K562 (cell line): Measurements from ENCODE around the gene SFT2D2. TPM values are rescaled to one million over a fixed set of nuclear protein-coding genes. Genes with fewer than 3 reads are reported as not detected.
A peak's percentile ranks its signal among the peaks of the same experiment; 100 is the strongest.

Source experiments
- ATAC-seq: fragments of 200-7000 bp; cut with Tn5 transposase; 3 replicates; pipeline ENCODE4 v1.9.1; 2020; ENCODE audit warnings: moderate library complexity
- BruUV-seq: library from RNA; stranded (reverse); fragments of 400-500 nt; replicated peaks from 2 replicates; lab custom pipeline; 2021; lab: Mats Ljungman, UMichigan
- CTCF ChIA-PET: fragments of 300-600 bp; formaldehyde crosslinking; extraction: SDS; loops from one replicate; lab custom pipeline; 2021; ENCODE audit warnings: low intra/inter-chr PET ratio; lab: Yijun Ruan, JAX
- POLR2A ChIA-PET: fragments of 300-600, 350-650 bp; sonication (Branson Sonifier 250); formaldehyde crosslinking; extraction: SDS; loops from one replicate; lab custom pipeline; 2021; ENCODE audit warnings: antibody characterized with exemption, inconsistent platforms; lab: Yijun Ruan, JAX
- DNase-seq, 4 experiments: peaks; one replicate each; pipeline versions ENCODE4 v3.0.0 to v3.0.0-alpha.2; 2011 to 2018; ENCODE audit warnings: low spot score in 3 of 4, mixed read lengths in 3 of 4; ENCODE audit errors: extremely low read depth in 1 of 4
- FAIRE-seq: peaks from 2 replicates; lab custom pipeline; 2011; peaks lifted over from hg19 to GRCh38; lab: Jason Lieb, UNC
- H2AFZ ChIP-seq: 2 replicates; pipeline ENCODE4 v1.6.0; 2011; ENCODE audit warnings: low read depth, low read length, control low read depth, inconsistent platforms
- H3K27ac ChIP-seq: fragments of 200-600 bp; 3 replicates; pipeline ENCODE4 v1.8.0; 2011; ENCODE audit warnings: low read depth, mild to moderate bottlenecking, control low read depth, inconsistent platforms, low read length, moderate library complexity, mixed read lengths; ENCODE audit errors: extremely low read depth
- H3K27me3 ChIP-seq, 2 experiments: fragments of 300-600 bp in 1 of 2; 2 replicates in 1 of 2; 3 replicates in 1 of 2; pipeline versions ENCODE4 v1.6.0 to v1.8.0; 2011; ENCODE audit warnings: inconsistent platforms in 2 of 2, low read length in 2 of 2, mild to moderate bottlenecking in 1 of 2, mixed read lengths in 1 of 2, moderate library complexity in 1 of 2; ENCODE audit not compliant: control insufficient read depth in 2 of 2, insufficient read depth in 2 of 2
- H3K36me3 ChIP-seq: fragments of 300-600 bp; 3 replicates; pipeline ENCODE4 v1.8.0; 2011; ENCODE audit warnings: mild to moderate bottlenecking, low read length, inconsistent platforms; ENCODE audit not compliant: control insufficient read depth, insufficient read depth
- H3K4me1 ChIP-seq, 2 experiments: fragments of 200-600 bp in 1 of 2; replicated peaks in 1 of 2; 2 replicates in 1 of 2; 3 replicates in 1 of 2; pipeline versions ENCODE4 v1.5.1 to v1.8.0; 2011; ENCODE audit warnings: inconsistent platforms in 2 of 2, low read length in 2 of 2, mild to moderate bottlenecking in 1 of 2, mixed read lengths in 1 of 2, moderate library complexity in 1 of 2; ENCODE audit not compliant: control insufficient read depth in 2 of 2, insufficient read depth in 2 of 2
- H3K4me2 ChIP-seq: 2 replicates; pipeline ENCODE4 v1.6.1; 2011; ENCODE audit warnings: low read length, control low read depth, inconsistent platforms, mixed read lengths; ENCODE audit not compliant: insufficient read depth
- H3K4me3 ChIP-seq: fragments of 200-600 bp; sonication (generic), shearing (Covaris generic); 2 replicates; pipeline ENCODE4 v1.5.1; 2016; ENCODE audit warnings: control low read depth, inconsistent platforms
- H3K79me2 ChIP-seq: fragments of 200-600 bp; 3 replicates; pipeline ENCODE4 v1.8.0; 2011; ENCODE audit warnings: low read length, inconsistent platforms; ENCODE audit not compliant: control insufficient read depth, insufficient read depth
- H3K9ac ChIP-seq, 2 experiments: 2 replicates each; pipeline versions ENCODE4 v1.6.0 to v1.6.1; 2011; ENCODE audit warnings: low read depth in 2 of 2, low read length in 2 of 2, control low read depth in 1 of 2, inconsistent platforms in 1 of 2, mild to moderate bottlenecking in 1 of 2, mixed read lengths in 1 of 2; ENCODE audit not compliant: insufficient read depth in 1 of 2
- H3K9me1 ChIP-seq: one replicate; pipeline ENCODE4 v1.6.0; 2011; ENCODE audit warnings: inconsistent platforms, mild to moderate bottlenecking, low read length, moderate library complexity; ENCODE audit not compliant: control insufficient read depth, insufficient read depth
- H3K9me3 ChIP-seq: replicated peaks from 2 replicates; pipeline ENCODE4 v1.5.1; 2011; ENCODE audit warnings: low read depth, low read length, inconsistent platforms; ENCODE audit not compliant: control insufficient read depth, insufficient read depth
- H4K20me1 ChIP-seq: replicated peaks from 2 replicates; pipeline ENCODE4 v1.6.1; 2011; ENCODE audit warnings: low read length, inconsistent platforms, mixed read lengths; ENCODE audit not compliant: control insufficient read depth, insufficient read depth
- CTBP1 ChIP-seq: fragments of 450-650 bp; IDR thresholded peaks from 2 replicates; pipeline ENCODE4 v1.6.1; 2016; ENCODE audit warnings: borderline replicate concordance
- DPF2 ChIP-seq: fragments of 450-650 bp; IDR thresholded peaks from 2 replicates; pipeline ENCODE4 v1.6.1; 2016
- FOXA3 ChIP-seq, 2 experiments: fragments of 450-650 bp in 1 of 2; sonication (generic) in 1 of 2; formaldehyde crosslinking; IDR thresholded peaks in 1 of 2; conservative IDR thresholded peaks in 1 of 2; 2 replicates each; pipeline versions ENCODE4 v1.4.0 to v1.8.0; 2020 to 2022; ENCODE audit warnings: mild to moderate bottlenecking in 2 of 2, missing genetic modification reagents in 1 of 2
- KDM5B ChIP-seq: fragments of 200-600 bp; sonication (generic); IDR thresholded peaks from 2 replicates; pipeline ENCODE4 v1.6.1; 2012; ENCODE audit warnings: low read depth, mild to moderate bottlenecking, moderate library complexity, low read length, control low read depth, inconsistent platforms; ENCODE audit not compliant: insufficient replicate concordance
- MEIS2 ChIP-seq: fragments of 450-650 bp; IDR thresholded peaks from 2 replicates; pipeline ENCODE4 v1.6.1; 2014; ENCODE audit warnings: mild to moderate bottlenecking; ENCODE audit not compliant: partially characterized antibody
- MTA2 ChIP-seq: fragments of 450-650 bp; IDR thresholded peaks from 2 replicates; pipeline ENCODE4 v1.6.1; 2016; ENCODE audit warnings: low read depth
- POLR2H ChIP-seq: IDR thresholded peaks from 2 replicates; pipeline ENCODE4 v1.6.1; 2016; ENCODE audit warnings: missing genetic modification characterization, low read depth, mild to moderate bottlenecking, control low read depth, missing compliant biosample characterization, moderate library complexity
- PRDM10 ChIP-seq: fragments of 450-650 bp; IDR thresholded peaks from 2 replicates; pipeline ENCODE4 v1.6.1; 2018; ENCODE audit not compliant: partially characterized antibody
- ZNF175 ChIP-seq: fragments of 200-800 bp; sonication (Bioruptor generic); IDR thresholded peaks from 2 replicates; pipeline ENCODE4 v1.6.1; 2016; ENCODE audit warnings: low read depth, mild to moderate bottlenecking, missing genetic modification characterization, missing compliant biosample characterization
- WGBS: fragments of 100-300 bp; shearing (Covaris generic); methylation state at CpG from one replicate; pipeline ENCODE4 v1.1.6; 2016; ENCODE audit warnings: low coverage, mixed read lengths; ENCODE audit not compliant: insufficient coverage; ENCODE audit errors: missing lambda C conversion rate; 5-methylcytosine and 5-hydroxymethylcytosine counted together
- in situ Hi-C: fragments of 300-500 bp; cut with MboI; formaldehyde crosslinking; loops from 4 replicates; pipeline ENCODE4 v1.15.0; 2018; ENCODE audit warnings: inconsistent platforms, mixed read lengths
- intact Hi-C: fragments of 100-400 bp; cut with micrococcal nuclease; formaldehyde crosslinking; loops from 2 replicates; pipeline ENCODE4 v1.14.2; 2022
- polyA plus RNA-seq, 8 experiments: library from polyadenylated mRNA; depleted of rRNA in 4 of 8; stranded (reverse) in 5 of 8; unstranded in 3 of 8; fragments of >200 nt; fragmentation: Nextera tagmentation in 2 of 8; fragmentation: Illumina TruSeq in 1 of 8; extraction: Ambion mirVana in 2 of 8; extraction: Trizol in 1 of 8; gene quantifications; 2 replicates each; pipeline versions ENCODE4 v1.2.1 to v1.2.3, GENCODE V29; 2011 to 2014; ENCODE audit warnings: inconsistent platforms in 1 of 8, missing spikeins in 1 of 8
- total RNA-seq, 7 experiments: library from RNA; depleted of rRNA in 6 of 7; stranded (reverse); fragments of >200 nt in 6 of 7; fragmentation: Illumina TruSeq in 2 of 7; extraction: Trizol in 2 of 7; gene quantifications; 2 replicates each; pipeline versions ENCODE4 v1.2.1 to v1.2.3, GENCODE V29; 2011 to 2021; ENCODE audit warnings: low replicate concordance in 1 of 7

The SFT2D2 gene
- total and polyA plus RNA-seq, 9 of the 15 experiments (the other 6 are each of a cell fraction or from before 2014, with no cell fraction given), result 3.4 to 50.1 (median 21.6) TPM

DNA sequence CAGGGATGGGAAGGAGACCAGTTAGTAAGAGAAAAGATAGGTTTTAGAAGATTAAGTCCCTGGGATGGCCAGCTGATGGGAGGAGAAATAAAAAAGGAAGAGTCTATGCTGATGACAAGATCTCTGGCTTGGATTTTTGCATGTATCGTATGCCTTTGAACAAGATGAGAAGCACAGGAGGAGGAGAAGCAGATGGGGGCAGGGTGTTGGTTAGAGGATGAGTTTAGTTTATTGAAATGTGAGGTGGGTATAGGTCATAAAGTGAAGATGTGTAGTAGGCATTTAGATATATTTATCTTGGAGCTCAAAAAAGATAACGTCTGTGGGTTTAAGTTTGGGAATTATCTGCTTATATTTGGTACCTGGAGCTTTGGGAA lies 45.7 kb upstream of the SFT2D2 start:
- Histone ChIP-seq H2AFZ (peak overlapping the region; percentile 99), H3K27ac (peak overlapping the region; percentile 84), H3K9me1 (no peaks in the 10 kb centered on the region), H3K4me3 (peak overlapping the region; percentile 62), H3K79me2 (peaks cover 50% of the 10 kb centered on the region), H3K36me3 (peaks cover 17% of the 10 kb centered on the region), H3K4me2 (peak overlapping the region; percentile 92), H3K27me3 (no peaks in the 10 kb centered on the region), H3K9me3 (no peaks in the 10 kb centered on the region), H3K9ac (peak overlapping the region; percentile 77 to 78; a peak in 3 of 4 replicates), H3K4me1 (peaks cover 6 to 11% of the 10 kb centered on the region in 2 experiments; a peak in 4 of 5 replicates), H4K20me1 (no peaks in the 10 kb centered on the region)
- in situ Hi-C loops, result no loop called here
- FAIRE-seq (peak; percentile 48), DNase-seq (no peak), ATAC-seq (no peak)
- ChIA-PET CTCF (no interaction called here), POLR2A (interaction anchor here (1.0 kb wide), 3 partner anchors 9 to 270 kb away, joined by 3 to 4 read pairs (median 3); no protein-coding TSS in a partner anchor)
- 0% methylated on average over 2 of the region's 2 CpGs for WGBS
- BruUV-seq, result no TSS peak
- TF ChIP-seq MTA2 (0 out of 2 replicates have a peak, but pooled peaks have one; percentile 4), MEIS2 (no peak), FOXA3 (CRISPR knock-in tag; conservative IDR thresholded peaks at IDR 0.05 in 1 of 2, IDR thresholded peaks at IDR 0.05 in 1 of 2) (0 out of 4 replicates have a peak, but pooled peaks of 1 of the 2 experiments have one; percentile 4), ZNF175 (CRISPR knock-in tag) (0 out of 2 replicates have a peak, but pooled peaks have one; percentile 7), CTBP1 (0 out of 2 replicates have a peak, but pooled peaks have one; percentile 20), POLR2H (tag) (no peak), KDM5B (peak; percentile 8), DPF2 (0 out of 2 replicates have a peak, but pooled peaks have one; percentile 10), PRDM10 (peak; percentile 10)
- intact Hi-C loops, result no loop called here
